GM06990 (cell line): ENCODE data around the gene RBPMS2.

ENCODE experiments used
- DNase-seq: peaks from one replicate; pipeline ENCODE4 v3.0.0-alpha.2; 2011; ENCODE audit not compliant: insufficient read length; ENCODE audit errors: extremely low read depth
- H3K27me3 ChIP-seq: replicated peaks from 2 replicates; pipeline ENCODE4 v1.6.0; 2011; ENCODE audit warnings: low read length; ENCODE audit not compliant: control insufficient read depth, insufficient read depth
- H3K36me3 ChIP-seq: 2 replicates; pipeline ENCODE4 v1.5.1; 2011; ENCODE audit warnings: low read length; ENCODE audit not compliant: control insufficient read depth, insufficient read depth
- H3K4me3 ChIP-seq: replicated peaks from 2 replicates; pipeline ENCODE4 v1.5.1; 2011; ENCODE audit warnings: low read depth, mild to moderate bottlenecking, control low read depth, low read length
- TF ChIP-seq, protein P1 (sequence below): IDR thresholded peaks from 2 replicates; pipeline ENCODE4 v1.5.1; 2011; ENCODE audit warnings: low read length, control low read depth, mild to moderate bottlenecking, inconsistent platforms; ENCODE audit not compliant: insufficient read depth, poor library complexity, severe bottlenecking

The RBPMS2 gene

DNA sequence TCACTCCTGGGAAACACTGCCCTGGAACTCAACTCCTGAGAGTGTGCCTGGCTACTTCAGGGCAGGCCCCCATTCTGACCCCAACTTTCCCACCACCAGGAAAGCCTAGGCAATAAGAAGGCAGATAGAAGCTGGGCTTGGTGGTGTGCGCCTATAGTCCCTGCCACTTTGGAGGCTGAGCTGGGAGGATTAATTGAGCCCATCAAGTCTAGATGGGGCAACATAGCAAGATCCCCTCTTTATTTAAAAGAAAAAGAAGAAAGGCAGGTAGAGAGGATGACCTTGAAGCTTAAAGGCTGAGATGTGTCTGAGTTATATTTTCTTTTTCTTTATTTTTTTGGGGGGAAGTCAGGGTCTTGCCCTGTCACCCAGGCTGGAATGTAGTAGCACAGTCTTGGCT lies 4.2 kb upstream of the RBPMS2 start:
- Histone ChIP-seq H3K27me3 (no peaks in the 10 kb centered on the region; the same call in 1 of the 2 replicates), H3K4me3 (no peak overlapping the region), H3K36me3 (no peaks in the 10 kb centered on the region)
- TF ChIP-seq, protein P1, sequence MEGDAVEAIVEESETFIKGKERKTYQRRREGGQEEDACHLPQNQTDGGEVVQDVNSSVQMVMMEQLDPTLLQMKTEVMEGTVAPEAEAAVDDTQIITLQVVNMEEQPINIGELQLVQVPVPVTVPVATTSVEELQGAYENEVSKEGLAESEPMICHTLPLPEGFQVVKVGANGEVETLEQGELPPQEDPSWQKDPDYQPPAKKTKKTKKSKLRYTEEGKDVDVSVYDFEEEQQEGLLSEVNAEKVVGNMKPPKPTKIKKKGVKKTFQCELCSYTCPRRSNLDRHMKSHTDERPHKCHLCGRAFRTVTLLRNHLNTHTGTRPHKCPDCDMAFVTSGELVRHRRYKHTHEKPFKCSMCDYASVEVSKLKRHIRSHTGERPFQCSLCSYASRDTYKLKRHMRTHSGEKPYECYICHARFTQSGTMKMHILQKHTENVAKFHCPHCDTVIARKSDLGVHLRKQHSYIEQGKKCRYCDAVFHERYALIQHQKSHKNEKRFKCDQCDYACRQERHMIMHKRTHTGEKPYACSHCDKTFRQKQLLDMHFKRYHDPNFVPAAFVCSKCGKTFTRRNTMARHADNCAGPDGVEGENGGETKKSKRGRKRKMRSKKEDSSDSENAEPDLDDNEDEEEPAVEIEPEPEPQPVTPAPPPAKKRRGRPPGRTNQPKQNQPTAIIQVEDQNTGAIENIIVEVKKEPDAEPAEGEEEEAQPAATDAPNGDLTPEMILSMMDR, result no peak
- DNase-seq, result no peak

DNA sequence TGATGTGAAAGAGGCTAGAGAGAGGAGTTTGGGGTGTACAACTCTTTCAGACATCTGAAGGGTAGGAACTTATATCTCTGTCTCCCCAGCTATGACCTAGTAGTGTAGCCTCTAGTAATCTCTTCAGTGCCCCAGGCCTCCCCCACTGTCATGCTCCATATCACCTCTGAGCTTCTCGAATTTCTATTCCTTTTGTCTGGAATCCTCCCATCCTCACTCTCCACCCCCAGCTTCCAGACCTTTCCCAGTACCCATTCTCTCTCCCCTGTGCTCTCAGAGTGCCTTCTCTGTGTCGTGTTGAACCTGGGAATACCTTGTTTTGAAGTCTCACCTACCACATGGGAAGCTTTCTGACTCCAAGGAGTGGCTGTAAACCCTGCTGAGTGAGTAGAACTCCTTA lies 3.6 kb upstream of the RBPMS2 start:
- DNase-seq, result no peak
- no peaks in the 10 kb centered on the region; the same call in 1 of the 2 replicates for H3K27me3 ChIP-seq
- TF ChIP-seq, protein P1, result no peak
- H3K4me3 ChIP-seq, result no peak overlapping the region
- no peaks in the 10 kb centered on the region for H3K36me3 ChIP-seq

DNA sequence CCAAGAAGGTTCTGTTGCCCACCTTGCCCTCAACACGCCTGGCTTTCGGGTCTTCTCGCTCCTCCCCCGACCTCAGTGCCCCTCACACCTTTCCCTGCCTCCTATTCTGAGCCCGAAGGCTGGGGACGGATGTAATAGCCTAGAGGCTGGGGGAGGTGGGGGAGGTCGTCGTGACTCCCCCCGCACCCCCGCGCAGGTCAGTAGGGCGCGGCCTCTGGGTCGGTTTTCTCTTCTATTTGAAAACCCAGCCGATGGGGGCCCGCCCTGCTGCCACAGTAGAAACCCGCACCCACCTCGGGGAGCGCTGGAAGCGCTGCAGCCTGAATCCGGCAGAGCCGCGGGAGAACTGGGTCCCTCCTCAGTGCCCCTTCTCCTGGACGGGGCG lies 1.0 kb upstream of the RBPMS2 start:
- Histone ChIP-seq H3K36me3 (no peaks in the 10 kb centered on the region), H3K4me3 (no peak overlapping the region), H3K27me3 (no peaks in the 10 kb centered on the region; the same call in 1 of the 2 replicates)
- DNase-seq, result no peak
- TF ChIP-seq, protein P1, result no peak

DNA sequence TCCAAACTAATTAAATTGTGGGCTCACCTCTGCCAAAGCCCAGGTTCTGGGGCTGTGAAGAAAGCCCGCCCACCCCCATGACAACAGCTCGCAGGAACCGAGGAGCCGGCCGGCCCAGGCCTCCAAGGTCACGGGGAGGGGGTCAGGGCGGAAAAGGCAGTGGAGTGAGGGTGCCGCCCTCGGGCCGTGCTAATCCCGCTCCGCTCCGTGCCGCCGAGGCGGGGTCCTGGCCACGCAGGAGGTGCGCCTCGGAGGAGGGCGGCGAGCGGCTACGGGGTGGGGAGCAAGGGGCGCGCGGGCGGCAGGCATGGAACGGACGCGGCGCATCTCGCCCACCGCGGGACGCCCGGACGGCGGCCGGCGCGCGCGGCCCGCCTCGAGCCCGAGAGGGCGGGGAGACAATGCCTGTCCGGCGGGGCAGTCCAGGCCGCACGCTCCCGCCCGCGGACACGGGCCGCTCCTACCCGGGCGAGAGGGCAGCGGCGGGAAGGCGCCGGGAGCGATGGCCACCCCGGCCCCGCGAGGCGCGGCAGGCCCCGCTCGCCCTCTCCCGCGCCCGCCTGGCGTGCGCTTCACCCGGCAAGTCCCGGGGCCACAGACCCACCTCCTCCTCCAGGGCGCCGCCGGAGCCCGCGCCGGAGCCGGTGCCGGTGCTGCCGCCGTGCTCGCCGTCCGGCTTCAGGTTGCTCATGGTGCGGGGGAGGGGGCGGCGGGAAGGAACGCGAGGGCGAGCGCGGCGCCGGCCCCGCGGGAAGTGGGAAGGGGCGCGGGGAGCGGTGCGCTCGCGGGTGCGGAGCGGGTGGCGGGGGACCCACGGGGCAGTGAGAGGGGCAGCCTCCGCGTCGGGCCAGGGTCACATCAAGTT lies 528 bp downstream of the RBPMS2 start:
- Histone ChIP-seq H3K27me3 (no peaks in the 10 kb centered on the region; the same call in 1 of the 2 replicates), H3K36me3 (no peaks in the 10 kb centered on the region), H3K4me3 (peak overlapping the region; percentile 51)
- no peak for DNase-seq
- TF ChIP-seq, protein P1, result no peak

DNA sequence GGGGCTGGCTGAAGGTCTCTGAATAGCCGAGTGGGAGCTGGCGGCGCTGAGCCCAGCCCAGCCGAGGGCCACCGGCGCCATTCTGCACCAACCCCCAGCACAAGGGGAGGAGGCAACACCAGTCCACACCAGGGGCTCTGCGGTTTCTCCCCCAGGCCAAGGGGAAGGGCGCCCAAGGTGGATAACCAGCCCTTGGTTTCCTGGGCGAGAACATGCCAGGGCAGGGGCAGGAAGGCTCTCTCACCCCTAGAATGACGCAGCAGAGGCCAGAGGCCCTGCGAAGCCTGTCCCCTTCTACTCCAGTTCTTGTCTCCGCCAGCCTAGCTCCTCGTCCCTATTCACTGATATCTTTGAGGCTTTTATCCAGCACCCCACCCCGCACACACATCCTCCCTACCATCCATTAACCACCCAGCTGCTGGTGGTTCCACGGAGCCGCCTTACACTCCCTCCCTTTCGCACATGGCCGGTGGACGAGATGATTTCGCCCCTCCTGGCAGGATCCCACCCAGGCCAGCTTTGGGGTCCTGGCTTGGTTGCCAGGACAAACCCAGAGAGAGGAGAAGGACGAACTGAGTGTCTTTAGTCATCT lies 1.3 kb downstream of the RBPMS2 start:
- DNase-seq, result no peak
- H3K36me3 ChIP-seq, result no peaks in the 10 kb centered on the region
- no peaks in the 10 kb centered on the region; the same call in 1 of the 2 replicates for H3K27me3 ChIP-seq
- H3K4me3 ChIP-seq, result no peak overlapping the region
- TF ChIP-seq, protein P1, result no peak
